Measurements from ENCODE around the gene AXDND1. TPM values are rescaled to one million over a fixed set of nuclear protein-coding genes. Genes with fewer than 3 reads are reported as not detected.

The AXDND1 gene
- total RNA-seq, 1 donor from 2014 or later, result not detected

GRCh38 chr1:179323436-179323835, 42.3 kb upstream of the AXDND1 start:
- H3K4me3 ChIP-seq, result no peak overlapping the region
- intact Hi-C loops (cut with micrococcal nuclease), result no loop called here
- no peak for TF ChIP-seq CTCF (IDR thresholded peaks at IDR 0.05; ENCODE audit: borderline replicate concordance)
- no peaks in the 10 kb centered on the region for H3K27me3 ChIP-seq (ENCODE audit: low read depth)
- no peak for DNase-seq
- H3K4me1 ChIP-seq, result peaks cover 5% of the 10 kb centered on the region
- H3K27ac ChIP-seq (replicated peaks), result no peak overlapping the region
- H3K36me3 ChIP-seq, result peaks cover 12% of the 10 kb centered on the region
- H3K9me3 ChIP-seq (replicated peaks), result peaks cover 6% of the 10 kb centered on the region

DNA sequence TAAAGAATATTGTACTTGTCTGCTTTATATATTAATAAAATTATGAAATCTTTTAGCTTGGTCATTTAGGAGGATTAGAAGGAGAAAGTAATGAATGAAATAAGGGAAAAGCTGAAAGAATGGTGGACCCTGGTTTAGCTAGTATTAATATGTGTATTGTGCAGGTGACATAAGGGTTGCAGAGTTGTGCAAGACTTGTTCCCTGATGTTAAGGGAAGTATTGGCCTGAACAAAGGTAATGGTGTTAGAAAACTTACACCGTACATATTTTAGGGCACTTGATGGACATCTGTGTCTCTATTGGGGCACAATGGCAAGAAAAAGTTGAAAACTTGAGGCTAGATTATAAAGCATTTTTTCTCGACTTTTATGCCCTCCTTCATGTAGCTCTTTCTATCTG, 39.9 kb upstream of the AXDND1 start:
- DNase-seq, result no peak
- Histone ChIP-seq H3K27me3 (ENCODE audit: low read depth) (no peaks in the 10 kb centered on the region), H3K36me3 (peaks cover 17% of the 10 kb centered on the region), H3K4me3 (no peak overlapping the region), H3K9me3 (replicated peaks) (peaks cover 1% of the 10 kb centered on the region), H3K27ac (replicated peaks) (no peak overlapping the region), H3K4me1 (peaks cover 5% of the 10 kb centered on the region)
- no peak for TF ChIP-seq CTCF (IDR thresholded peaks at IDR 0.05; ENCODE audit: borderline replicate concordance)
- intact Hi-C loops (cut with micrococcal nuclease), result no loop called here

- intact Hi-C loops (cut with micrococcal nuclease), result no loop called here
- no peak for TF ChIP-seq CTCF (IDR thresholded peaks at IDR 0.05; ENCODE audit: borderline replicate concordance)
- H3K9me3 ChIP-seq (replicated peaks), result no peaks in the 10 kb centered on the region
- no peak for DNase-seq
- peaks cover 13% of the 10 kb centered on the region for H3K36me3 ChIP-seq
- peaks cover 5% of the 10 kb centered on the region for H3K4me1 ChIP-seq
- H3K4me3 ChIP-seq, result no peak overlapping the region
- H3K27me3 ChIP-seq (ENCODE audit: low read depth), result no peaks in the 10 kb centered on the region
- H3K27ac ChIP-seq (replicated peaks), result no peak overlapping the region
Measured at GRCh38 chr1:179326746-179327145, 39.0 kb upstream of the AXDND1 start.

- Histone ChIP-seq H3K27ac (replicated peaks) (no peak overlapping the region), H3K4me3 (no peak overlapping the region), H3K9me3 (replicated peaks) (no peaks in the 10 kb centered on the region), H3K36me3 (peaks cover 13% of the 10 kb centered on the region), H3K4me1 (peaks cover 5% of the 10 kb centered on the region), H3K27me3 (ENCODE audit: low read depth) (no peaks in the 10 kb centered on the region)
- DNase-seq, result no peak
- intact Hi-C loops (cut with micrococcal nuclease), result no loop called here
- no peak for TF ChIP-seq CTCF (IDR thresholded peaks at IDR 0.05; ENCODE audit: borderline replicate concordance)
Measured at GRCh38 chr1:179327196-179327595, 38.6 kb upstream of the AXDND1 start.

DNA sequence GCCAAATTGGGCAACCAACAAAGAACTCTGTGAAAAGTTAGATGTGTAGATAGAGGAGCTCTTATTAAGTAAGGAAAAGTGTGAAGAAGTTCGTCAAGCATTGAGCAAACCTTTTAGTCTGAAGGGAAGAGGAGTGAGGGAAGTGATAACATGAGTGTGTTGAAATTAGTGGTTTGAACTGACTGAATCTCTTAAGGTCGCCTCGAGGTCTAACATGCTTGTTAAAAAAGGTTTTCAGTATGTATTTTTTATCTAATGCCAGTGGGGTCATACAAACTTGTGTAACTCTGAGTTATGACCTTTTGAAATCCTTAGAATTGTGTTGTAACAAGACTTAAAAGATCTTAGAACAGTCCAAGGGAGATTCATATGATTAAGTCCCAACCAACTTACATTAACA, 38.1 kb upstream of the AXDND1 start:
- Histone ChIP-seq H3K9me3 (replicated peaks) (no peaks in the 10 kb centered on the region), H3K4me1 (peaks cover under 1% of the 10 kb centered on the region), H3K27ac (replicated peaks) (no peak overlapping the region), H3K36me3 (peaks cover 13% of the 10 kb centered on the region), H3K4me3 (no peak overlapping the region), H3K27me3 (ENCODE audit: low read depth) (no peaks in the 10 kb centered on the region)
- no peak for DNase-seq
- TF ChIP-seq CTCF (IDR thresholded peaks at IDR 0.05; ENCODE audit: borderline replicate concordance), result no peak
- intact Hi-C loops (cut with micrococcal nuclease), result no loop called here

DNA sequence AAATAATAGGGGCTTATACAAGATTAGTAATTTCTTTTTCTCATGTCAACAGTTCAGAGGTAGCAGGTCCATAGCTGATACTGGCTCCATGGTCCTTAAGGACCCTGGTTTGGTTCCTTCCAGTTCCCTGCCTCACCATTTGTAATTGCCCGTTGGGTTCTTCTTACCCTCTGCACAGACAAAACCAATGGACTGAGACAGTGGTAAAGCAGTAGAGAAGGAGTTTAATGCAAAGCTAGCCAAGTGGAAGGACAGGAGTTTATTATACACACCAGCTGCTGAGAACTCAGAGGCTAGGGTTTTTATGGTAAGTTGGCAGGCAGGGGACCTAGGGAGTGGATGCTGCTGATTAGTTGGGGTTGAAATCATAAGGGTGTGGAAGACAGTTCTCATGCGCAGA, 35.9 kb upstream of the AXDND1 start:
- no peaks in the 10 kb centered on the region for H3K27me3 ChIP-seq (ENCODE audit: low read depth)
- TF ChIP-seq CTCF (IDR thresholded peaks at IDR 0.05; ENCODE audit: borderline replicate concordance), result no peak
- intact Hi-C loops (cut with micrococcal nuclease), result no loop called here
- H3K27ac ChIP-seq (replicated peaks), result no peak overlapping the region
- no peaks in the 10 kb centered on the region for H3K9me3 ChIP-seq (replicated peaks)
- no peak for DNase-seq
- H3K4me3 ChIP-seq, result no peak overlapping the region
- H3K36me3 ChIP-seq, result peaks cover 13% of the 10 kb centered on the region
- no peaks in the 10 kb centered on the region for H3K4me1 ChIP-seq

Data from left ventricle myocardium inferior (tissue), 1 donor.